ENCODE results near the gene ADAMTS6.

GRCh38 chr5:65198456-65199120 is 283.1 kb downstream of the ADAMTS6 start:
- TF ChIP-seq CTCF (IDR thresholded peaks at IDR 0.05), result no peak
- TF ChIP-seq POLR2A (IDR thresholded peaks at IDR 0.05), result no peak

Data from esophagus squamous epithelium (tissue), 4 donors.